GM19238 (cell line): ENCODE data around the gene LUZP2.
"Not testable (repeated sequence)": the region's sequence is repeated elsewhere in the genome, so short reads cannot be mapped to it uniquely, and the experiment has no call there.

Experiments used
- DNase-seq: peaks from one replicate; pipeline ENCODE4 v3.0.0; 2011; ENCODE audit warnings: low spot score; ENCODE audit not compliant: insufficient read length

Gene LUZP2

GRCh38 chr11:24891845-24892492 is 395.1 kb downstream of the LUZP2 start:
- DNase-seq = not testable (repeated sequence)

GRCh38 chr11:24896118-24896835 is 399.4 kb downstream of the LUZP2 start:
- no peak for DNase-seq

- no peak for DNase-seq
Measured at GRCh38 chr11:24900514-24900913, 403.7 kb downstream of the LUZP2 start.

DNA sequence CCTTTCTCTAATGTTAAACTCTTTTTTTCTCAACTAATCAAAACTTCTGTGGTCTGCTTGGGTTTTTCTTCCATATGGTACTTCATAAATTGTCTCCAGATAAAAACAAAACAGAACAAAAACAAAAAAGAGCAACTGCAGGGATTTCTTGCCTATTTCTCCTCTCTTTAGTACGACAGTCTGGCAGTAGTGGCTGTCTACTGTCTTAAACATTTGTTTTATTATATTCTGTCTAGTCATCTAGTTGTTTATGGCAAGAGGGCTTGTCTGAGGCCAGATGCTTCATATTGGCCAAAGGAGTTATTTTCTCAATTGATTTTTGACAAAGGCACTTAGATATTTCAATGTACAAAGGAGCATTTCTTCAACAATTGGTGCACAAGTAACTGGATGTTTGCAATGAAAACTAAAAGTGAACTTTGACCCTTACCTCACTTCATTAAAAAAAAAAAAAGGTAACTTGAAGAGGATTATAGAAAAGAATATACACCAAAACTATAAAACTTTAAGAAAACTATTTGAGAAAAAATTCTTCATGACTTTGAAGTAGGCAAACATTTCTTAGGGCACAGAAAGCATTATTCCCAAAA is 404.2 kb downstream of the LUZP2 start:
- no peak for DNase-seq

GRCh38 chr11:24903555-24903954 is 406.7 kb downstream of the LUZP2 start:
- no peak for DNase-seq

GRCh38 chr11:24925091-24925490 is 428.2 kb downstream of the LUZP2 start:
- no peak for DNase-seq

DNA sequence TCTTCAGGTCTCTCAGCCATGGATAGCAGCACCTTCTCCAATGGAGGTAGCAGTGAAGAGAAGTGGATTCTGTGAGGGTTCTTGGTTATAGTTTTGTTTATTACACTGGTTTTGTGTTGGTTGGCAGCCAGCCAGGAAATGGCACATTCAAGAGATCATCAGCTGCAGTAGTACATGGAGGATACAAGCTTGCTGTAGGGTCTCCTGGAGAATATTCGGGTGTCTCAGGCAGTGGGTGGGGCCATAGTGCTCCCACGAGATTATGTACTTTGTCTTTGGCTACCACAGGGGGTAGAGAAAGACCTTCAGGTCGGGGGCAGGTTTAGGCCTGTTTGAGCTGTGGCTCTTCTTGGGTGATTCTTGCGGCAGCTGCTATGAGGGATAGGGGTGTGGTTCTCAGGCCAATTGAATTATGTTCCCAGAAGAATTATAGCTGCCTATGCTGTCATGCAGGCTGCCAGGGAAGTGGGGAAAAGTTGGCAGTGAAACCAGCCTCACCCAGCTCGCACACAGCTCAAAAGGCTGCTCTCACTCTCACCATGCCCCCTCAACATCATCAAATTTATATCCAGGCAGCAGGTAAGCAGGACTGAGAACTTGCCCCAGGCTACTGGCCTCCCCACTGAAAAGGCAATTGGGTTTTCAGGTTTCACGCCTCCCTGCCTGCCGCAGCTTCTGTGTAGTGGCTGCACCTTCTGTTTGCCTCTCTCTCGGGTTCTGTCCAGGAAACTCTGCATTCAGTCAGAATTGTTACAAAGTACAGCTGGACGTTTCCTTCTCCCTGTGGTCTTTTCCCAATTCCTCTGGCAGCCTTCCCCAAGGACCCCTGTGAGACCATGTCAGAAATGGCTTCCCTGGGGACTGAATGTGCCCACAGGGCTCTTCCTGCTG is 435.5 kb downstream of the LUZP2 start:
- no peak for DNase-seq

- no peak for DNase-seq
Measured at GRCh38 chr11:24934733-24935439, 438.0 kb downstream of the LUZP2 start.

- DNase-seq = no peak
Measured at GRCh38 chr11:24944891-24945290, 448.0 kb downstream of the LUZP2 start.

DNA sequence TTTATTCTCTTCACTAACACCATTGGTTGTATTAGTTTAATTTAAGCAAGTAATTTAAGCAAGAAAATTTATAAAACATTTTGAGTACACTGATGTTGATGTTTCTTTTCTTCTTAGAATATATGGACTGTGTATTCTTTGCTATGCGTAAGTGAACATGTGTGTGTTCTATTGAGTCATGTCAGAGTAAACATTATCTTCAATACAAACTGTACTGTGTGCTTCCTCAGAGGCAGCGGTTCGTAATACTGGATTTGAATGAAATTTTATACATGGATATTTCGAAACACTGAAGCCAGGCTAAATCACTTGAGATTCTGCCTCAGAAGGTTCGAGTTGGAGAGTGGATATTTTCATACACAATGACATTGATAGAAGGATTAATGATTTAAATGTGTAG is 452.6 kb downstream of the LUZP2 start:
- no peak for DNase-seq

DNA sequence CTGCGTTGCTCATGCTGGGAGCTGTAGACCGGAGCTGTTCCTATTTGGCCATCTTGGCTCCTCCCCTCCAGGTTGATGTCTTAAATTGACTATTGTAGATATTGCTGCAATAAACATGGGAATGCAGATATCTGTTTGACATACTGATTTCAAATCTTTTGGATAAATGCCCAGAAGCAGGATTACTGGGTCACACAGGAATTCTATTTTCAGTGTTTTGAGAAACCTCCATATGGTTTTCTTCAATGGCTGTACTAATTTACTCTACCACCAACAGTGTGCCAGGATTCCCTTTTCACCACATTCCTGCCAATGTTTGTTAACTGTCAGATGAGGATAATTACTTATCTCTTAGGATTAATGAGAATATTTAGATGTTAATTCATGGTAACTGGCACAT is 467.0 kb downstream of the LUZP2 start:
- no peak for DNase-seq

GRCh38 chr11:24965748-24966147 is 468.9 kb downstream of the LUZP2 start:
- DNase-seq = no peak

- DNase-seq = not testable (repeated sequence)
Measured at GRCh38 chr11:24993903-24994302, 497.1 kb downstream of the LUZP2 start.

- DNase-seq = not testable (repeated sequence)
Measured at GRCh38 chr11:24999929-25000328, 503.1 kb downstream of the LUZP2 start.

DNA sequence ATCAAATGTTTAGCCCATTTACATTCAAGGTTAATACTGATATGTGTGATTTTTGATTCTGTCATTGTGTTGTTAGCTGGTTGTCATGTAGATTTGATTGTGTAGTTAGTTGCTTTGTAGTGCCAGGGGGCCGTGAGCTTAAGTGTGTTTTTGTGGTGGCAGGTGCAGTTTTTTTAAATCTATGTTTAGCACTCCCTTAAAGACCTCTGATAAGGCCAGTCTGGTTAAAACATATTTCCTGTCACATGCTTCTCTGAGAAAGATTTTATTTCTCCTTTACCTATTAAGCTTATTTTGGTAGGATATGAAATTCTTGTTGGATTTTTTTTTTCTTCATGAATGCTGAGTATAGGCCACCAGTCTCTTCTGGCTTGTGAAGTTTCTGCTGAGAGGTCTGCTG is 540.6 kb downstream of the LUZP2 start:
- no peak for DNase-seq

DNA sequence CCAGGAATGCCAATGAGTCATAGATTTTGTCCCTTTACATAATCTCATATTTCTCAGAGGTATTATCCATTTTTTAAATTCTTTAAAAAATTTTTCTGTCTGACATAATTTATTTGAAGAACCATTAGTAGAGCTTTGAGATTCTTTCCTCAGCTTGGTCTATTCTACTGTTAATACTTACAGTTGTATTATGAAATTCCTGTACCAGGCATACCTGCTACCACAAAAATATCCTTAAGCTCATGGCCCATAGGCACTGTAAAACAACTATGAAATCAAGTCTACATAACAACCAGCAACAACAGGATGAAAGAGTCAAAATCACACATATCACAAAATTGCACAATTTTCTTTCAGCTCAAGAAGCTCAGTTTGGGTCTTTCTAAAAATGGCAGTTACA is 541.3 kb downstream of the LUZP2 start:
- no peak for DNase-seq

DNA sequence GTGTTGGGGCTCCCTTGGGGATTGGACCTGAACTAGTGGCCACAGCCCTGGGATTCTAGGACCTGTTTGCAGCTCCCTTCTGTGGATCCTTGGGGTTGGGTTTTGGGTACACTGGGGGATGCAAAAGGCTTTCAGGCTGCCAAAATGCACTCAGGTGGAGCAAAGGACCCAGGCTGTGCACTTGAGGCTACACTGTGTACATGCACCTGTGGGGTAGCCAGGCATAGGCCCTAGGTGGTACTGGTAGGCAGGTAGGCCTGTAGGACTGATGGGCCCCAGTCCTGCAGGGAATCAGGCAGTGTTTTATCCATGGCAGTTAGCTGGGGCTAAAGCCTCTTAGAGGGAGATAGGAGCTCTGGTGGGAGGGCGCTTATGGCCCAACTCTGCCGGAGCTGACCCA is 542.3 kb downstream of the LUZP2 start:
- DNase-seq = no peak

- no peak for DNase-seq
Measured at GRCh38 chr11:25048632-25049031, 551.8 kb downstream of the LUZP2 start.

GRCh38 chr11:25052844-25053243 is 556.0 kb downstream of the LUZP2 start:
- no peak for DNase-seq

DNA sequence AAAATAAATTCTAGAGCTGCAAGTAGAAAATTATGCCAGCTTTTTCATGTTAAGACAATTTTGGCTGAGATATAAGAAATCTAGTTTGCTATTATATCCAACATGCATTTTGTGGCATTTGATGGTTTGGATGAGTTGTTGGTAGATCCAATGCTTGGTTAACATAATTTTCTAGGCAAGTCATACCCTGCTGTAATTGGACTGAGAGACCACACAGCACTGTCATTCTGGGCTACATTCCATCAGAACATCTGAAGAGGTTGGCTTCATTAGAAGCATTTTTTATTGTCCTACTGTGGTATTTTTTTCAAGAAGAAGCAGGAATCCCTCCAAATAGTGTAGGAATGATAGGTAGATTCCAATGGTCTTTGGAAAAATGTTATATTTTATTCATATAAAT is 561.0 kb downstream of the LUZP2 start:
- DNase-seq = no peak

DNA sequence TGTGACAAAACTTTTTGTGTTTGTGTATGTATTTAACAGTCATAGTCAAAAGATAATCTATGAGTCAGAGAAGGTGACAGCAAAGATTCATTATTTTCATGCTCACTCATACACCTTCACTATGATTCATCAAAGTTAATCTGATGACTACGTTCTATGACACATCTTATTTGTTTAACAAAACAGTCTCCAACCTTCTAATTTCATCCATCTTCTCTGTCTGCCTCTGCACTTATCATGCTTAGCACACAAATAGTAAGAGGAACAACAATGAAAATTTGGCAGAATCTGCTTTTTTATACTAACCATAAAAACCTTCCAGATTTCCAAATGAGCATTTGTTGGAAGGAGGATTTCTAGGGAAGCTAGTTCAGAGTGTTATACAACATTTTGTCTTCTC is 568.9 kb downstream of the LUZP2 start:
- DNase-seq = no peak
